HG03521 (cell line): Measurements from ENCODE around the gene RNF39.

Experiments used
- ATAC-seq: cut with Tn5 transposase; IDR thresholded peaks from one replicate; pipeline ENCODE4 v1.9.1; 2021; ENCODE audit warnings: mild to moderate bottlenecking, moderate library complexity; ENCODE audit not compliant: unreplicated experiment

The RNF39 gene

DNA sequence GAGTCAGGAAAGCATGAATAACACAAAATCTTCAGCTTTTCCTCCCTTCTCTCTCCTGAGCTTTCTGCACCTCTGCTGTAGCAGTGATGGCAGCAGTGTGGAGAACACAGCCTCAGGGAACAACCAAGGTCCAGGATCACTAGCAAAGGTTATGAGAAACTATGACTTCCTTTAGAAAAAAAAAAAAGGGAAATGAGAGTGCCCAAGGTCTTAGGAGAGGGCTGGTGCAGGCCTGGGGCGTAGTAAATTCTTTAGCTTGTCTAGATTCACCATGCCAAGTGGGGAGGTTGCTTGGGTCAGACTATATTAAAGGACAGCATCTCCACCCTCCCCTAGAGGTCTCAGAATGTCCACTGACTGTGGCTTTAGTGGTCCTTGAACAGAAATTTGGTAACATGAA lies 54.9 kb downstream of the RNF39 start:
- ATAC-seq = no peak
